Left kidney (tissue), 2 donors: ENCODE results near the gene BNC2. TPM values are rescaled to one million over a fixed set of nuclear protein-coding genes. Genes with fewer than 3 reads are reported as not detected.
"Not testable (repeated sequence)": the region's sequence is repeated elsewhere in the genome, so short reads cannot be mapped to it uniquely, and the experiment has no call there.

Source experiments
- DNase-seq: peaks from one replicate; pipeline ENCODE4 v3.0.0-alpha.2; 2013
- polyA plus RNA-seq: library from polyadenylated mRNA; unstranded; fragments of 120-200 nt; gene quantifications from one replicate; pipeline ENCODE4 v1.2.1, GENCODE V29; 2013; ENCODE audit not compliant: insufficient read length

Gene BNC2
- polyA plus RNA-seq, 1 donor = 10.3 TPM

DNA sequence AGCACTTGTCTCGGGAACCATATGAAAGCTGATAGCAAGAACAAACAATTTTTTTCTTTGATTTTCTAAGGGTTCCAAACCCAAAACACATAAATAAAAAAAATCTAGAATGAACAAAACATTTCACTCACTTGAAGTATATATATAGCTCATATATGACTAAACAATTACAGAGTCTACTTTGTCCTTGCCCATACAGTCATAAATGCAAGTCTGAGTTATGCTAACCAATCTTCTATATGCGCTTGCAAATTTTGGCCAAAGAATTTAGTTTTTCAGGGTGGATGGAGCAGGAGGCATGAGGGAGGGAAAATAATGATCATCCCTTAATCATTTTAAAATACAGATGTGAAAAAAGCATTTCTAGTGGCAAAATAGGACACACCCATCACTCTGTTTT is 370.1 kb downstream of the BNC2 start:
- no peak for DNase-seq

DNA sequence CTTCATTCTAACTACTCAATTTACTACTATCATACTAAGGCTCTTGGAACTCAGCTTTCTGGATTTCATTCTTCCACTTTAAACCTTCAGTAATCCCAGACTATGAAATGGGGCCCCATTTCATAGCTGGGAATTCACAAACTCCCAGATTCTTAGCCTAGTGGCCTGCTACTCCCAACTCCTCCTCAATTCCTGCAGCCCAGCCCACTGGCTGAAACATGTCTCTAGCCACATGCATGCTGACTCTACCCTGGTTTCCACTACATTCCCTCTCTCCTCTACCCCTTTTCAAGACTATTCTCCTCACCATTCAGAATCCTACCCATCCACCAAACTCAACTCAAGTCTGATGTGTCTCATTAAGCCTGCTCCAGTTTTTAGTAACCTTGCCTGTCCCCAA is 370.6 kb downstream of the BNC2 start:
- DNase-seq = no peak

DNA sequence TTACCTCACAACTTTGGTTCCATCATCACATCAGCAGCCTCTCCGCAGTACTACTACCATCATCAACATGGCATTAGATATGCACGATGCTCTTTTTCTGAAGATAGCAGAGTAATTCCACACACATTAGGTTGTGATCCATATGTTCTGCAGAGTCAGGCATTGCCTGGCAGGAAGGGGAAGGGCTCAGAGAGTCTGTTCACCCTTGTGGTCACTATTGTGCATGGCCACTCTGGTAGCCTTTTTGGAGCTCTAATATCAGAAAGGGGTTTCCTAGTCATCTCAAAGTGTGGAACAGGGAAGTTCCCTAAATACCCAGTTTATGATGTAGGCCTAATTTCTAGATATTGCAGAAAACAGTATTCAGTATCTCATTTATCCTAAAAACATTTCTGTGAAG is 373.6 kb downstream of the BNC2 start:
- DNase-seq = no peak

DNA sequence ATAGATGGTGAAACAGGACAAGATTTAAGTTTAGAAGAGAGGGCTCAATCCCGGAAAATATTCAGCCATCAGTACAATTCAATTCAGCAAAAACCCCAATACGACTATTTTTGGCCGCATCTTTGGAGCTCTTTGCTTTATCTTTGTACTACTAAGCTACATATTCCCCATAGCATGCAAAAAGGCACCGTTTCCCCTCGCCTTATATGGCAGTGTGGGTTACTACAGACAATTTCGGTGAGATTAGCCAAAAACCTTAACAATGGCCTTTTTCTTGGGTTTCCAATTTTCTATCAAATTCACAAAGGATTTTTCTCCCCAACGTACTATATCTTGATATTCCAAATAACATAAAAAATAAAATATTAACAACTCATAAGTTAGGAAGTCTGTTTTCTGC is 382.6 kb downstream of the BNC2 start:
- DNase-seq = no peak

DNA sequence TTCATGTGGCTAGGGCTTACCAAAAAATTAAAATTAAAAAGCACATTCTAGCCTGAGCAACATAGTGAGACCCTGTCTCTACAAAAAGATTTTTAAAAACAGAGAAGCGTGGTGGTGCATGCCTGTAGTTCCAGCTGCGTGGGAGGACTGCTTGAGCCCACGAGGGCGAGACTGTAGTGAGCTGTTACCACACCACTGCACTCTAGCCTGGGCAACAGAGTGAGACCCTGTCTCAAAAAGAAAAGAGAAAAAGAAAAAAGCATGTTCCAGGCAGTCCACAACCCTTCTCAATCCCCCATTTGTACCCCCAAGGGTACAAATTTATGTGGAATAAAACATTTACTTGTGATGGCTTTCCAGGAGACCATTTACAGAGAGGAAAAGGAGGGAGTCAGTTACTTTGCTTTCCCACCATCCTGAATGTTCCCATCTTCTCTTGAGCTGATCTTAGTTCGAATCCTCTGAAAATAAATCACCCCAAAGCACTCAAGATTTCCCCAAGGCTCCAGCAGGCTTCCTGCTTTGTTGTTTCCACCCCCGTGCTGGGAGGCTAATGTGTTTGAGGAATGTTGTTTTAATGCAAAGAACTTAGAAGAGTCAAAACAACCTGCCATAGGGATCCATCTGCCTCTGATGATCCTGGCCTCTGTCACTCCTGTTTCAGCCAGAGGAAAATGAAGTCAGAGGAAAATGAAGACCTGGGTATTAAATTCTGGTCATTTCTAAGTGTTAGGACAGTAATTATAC is 384.7 kb downstream of the BNC2 start:
- DNase-seq = no peak

DNA sequence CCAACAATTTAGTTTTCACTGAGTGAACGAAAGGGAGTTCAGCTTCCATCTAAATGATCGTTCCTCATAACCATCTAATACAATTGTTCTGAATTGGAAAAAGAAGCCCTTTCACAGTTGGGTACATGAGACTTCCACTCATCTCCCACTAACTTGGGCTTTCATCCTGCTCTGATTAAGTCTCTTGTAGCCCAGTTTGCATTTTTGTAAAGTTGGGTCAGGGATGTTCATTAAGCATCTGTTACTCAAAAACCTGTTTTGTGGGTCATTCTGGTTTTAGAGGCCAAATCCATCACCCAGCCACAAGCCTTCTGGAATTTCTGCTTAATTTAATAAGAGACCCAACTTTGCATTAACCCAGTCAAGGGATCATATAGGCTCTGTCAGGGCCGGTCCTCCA is 385.3 kb downstream of the BNC2 start:
- no peak for DNase-seq

DNA sequence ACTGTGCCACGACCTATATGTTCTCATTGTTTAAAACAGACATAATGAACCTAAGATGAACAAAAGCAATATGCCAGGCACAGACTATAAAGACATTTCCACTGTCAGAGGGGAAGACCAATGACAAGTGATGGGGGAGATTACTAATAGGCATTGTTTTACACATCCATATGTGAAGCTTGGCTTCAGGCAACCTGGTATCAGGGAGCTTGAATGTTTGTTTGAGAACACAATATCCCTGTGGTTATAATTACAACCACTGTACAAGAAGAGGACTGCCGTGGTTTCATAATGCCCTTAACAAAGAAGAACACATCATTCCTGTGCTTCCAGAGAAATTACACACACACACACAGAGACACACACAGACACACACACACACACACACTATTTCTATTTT is 385.7 kb downstream of the BNC2 start:
- no peak for DNase-seq

DNA sequence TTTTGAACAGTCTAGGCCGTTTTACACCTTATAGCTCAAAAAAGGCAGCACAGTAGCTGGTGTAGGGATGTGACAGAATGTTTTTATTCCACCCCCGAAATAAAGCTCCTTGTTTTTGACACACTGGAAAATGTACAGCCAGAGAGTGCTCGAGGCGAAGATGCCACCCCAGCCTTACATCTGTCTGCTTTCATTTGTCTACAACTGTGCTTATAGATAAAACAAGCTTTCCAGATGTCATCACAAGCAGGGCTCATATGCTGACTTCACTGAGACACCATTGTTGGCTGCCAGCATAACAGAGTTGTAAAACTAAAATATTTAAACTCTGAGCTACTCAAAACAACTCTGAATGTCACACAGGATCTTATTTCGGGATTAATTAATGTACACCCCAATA is 386.3 kb downstream of the BNC2 start:
- DNase-seq = no peak

DNA sequence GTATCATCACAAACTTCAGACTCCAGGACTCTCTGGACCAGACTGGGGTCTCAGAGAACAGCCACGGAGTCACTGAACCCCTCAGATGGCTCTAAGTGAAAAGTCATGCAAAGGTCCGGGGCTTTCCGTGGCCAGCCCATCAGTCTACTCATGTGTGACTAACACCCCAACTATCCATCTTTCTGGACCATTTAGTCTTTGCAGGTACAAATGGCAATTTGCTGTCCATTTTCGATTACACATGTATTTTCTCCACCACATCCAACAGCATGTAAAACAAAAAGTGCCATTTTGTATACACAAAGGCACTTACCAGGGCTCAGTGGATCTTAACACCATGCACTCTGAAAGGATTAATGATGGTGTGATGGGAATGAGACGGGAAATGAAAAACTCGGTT is 387.7 kb downstream of the BNC2 start:
- no peak for DNase-seq

DNA sequence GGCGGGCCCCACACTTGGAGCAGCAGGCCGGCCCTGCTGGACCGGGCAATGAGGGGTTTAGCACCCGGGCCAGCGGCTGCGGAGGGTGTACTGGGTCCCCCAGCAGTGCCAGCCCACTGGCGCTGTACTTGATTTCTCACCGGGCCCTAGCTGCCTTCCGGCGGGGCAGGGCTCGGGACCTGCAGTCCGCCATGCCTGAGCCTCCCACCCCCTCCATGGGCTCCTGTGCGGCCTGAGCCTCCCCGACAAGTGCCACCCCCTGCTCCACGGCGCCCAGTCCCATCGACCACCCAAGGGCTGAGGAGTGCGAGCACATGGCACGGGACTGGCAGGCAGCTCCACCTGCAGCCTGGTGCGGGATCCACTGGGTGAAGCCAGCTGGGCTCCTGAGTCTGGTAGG is 389.9 kb downstream of the BNC2 start:
- DNase-seq = not testable (repeated sequence)

DNA sequence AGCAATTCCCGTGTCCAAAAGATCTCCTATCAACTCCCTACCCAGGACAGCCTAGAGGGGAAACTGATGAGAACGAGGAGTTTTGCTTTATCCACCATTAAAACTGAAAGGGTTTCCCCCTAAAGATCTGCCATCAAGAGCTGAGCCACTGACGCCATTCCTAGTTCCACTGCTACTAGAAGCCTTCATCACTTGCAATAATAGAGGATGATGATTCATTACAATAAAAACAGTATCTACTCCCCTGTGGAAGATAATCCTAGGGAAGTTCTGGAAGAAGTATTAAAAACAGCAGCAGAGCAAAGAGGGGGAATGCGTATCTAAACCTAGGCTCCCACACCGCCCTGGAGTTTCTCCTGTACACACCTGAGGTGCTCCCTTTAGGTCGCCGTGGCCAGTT is 394.5 kb downstream of the BNC2 start:
- DNase-seq = no peak

DNA sequence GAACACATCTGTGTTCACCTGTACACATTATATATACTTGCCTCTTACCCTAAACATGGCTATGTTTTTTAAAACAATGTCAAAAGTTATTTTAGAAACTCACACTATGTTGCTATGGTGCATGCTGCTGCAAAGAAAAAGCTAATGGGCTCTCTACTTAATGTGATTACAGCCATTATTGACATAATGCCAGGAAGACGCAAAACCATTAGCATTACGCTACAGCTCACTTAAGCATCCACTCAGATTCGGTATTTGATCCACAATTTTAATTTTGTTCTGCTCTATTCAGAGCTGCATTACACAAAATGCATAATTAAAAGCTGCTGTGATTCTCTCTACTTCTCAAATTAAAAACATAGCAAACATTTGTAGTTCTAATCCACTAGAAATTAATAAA is 395.2 kb downstream of the BNC2 start:
- DNase-seq = no peak

DNA sequence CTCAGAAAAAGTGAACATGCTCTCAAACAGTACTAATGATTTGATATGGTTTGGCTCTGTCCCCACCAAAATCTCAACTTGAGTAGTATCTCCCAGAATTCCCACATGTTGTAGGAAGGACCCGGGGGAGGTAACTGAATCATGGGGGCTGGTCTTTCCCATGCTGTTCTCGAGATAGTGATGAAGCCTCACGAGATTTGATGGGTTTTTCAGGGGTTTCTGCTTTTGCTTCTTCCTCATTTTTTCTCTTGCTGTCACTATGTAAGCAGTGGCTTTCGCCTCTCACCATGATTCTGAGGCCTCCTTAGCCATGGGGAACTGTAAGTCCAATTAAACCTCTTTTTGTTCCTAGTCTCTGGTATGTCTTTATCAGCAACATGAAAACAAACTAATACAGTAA is 401.3 kb downstream of the BNC2 start:
- DNase-seq = no peak

DNA sequence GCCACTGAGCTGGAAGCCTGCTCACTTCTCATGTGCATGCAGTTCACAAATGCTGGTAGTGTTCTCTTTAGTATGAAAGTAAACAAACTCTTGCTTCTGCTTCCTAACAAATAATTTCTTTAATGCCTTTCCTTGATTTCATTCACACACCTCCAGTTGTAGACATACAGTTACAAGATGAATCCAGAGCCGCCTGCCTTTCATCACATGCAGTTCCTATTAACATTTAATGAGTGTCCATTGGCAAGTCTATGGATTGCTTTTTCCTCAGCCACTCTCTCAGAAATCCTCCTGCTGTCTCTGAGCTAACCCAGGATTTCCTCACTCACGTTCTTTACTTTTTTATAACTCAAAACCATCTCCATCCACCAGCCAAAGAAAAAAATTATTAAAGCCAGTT is 408.6 kb downstream of the BNC2 start:
- DNase-seq = no peak

DNA sequence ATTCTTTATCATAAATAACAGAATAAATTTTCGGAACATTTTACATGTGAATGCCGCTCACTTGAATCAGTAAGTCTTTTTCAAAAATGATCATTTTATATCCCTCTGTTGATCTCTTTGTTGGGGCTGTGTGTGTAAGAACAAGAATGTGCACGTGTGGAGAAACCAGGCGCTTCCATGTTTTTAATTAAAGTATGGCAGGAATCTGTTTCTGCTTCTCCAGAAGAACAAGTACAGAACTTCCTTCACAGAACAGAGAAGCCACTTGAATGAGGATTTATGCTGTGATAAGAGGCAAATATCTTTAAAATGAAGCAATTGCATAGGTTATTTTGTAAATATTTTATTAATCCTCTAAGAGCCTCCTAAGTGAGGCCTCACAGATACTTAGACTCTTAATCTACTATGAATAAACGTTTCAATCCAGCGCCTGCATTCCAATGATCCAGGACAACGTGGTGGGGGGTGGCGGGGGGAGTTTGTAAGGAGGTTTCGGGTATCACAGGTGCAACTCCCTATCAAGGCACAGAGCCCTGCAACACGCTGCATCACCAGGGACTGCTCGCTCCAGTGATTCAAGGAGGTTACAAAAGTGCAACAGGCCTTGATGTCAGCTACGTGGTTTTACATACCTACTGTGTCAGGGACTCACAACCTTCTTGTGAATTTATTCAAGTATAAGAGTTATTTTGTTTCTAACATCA is 409.2 kb downstream of the BNC2 start:
- peak; percentile 71 for DNase-seq

DNA sequence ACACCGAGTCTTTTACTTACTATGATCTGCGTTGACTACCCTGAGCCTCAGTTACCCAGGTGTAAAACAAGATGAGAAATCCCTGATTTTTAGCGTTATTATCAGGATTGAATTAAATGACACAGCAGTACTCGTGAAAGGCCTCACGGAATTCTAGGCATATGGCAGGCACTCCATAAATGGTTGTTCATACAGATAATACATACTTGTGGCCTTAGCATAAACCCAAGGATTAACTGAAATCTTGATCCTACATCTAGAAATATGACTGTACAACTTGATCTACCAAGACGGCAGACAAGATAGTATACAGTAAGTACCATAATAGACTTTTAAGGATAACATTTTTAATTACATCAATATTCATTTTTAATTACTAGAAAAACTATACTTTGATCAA is 409.8 kb downstream of the BNC2 start:
- DNase-seq = no peak

DNA sequence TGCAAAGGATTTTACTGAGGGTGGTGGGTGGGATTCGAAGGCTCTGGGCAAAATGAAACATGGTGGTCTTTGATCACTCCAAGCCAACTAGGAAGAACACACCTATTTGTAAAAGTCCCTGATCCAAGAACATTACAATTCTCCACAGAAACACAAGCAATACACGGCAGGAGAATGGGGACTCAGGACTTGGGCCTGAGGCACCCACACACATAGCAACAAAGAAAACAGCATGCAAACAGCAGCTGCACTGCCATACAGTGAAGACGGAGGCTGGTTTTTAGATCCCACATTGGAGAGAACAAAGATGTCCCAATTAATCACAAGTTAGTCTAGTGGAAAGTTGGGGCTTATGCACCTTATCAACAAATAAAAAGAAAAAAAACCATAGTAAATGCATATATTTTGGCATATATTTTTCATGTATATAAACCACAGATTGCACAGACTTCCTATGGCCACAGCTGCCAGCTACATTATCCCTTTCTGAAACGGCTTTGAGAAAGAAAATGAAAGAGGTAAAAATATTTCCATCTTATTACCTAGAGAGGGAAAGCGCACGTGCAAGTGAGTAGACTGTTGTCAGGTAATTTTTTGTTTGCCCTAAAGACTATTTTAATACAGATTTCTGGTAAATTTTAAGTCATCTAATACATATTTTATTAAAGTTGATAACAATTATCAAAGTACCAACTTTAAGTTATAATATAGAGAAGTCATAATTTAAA is 410.9 kb downstream of the BNC2 start:
- DNase-seq = no peak

DNA sequence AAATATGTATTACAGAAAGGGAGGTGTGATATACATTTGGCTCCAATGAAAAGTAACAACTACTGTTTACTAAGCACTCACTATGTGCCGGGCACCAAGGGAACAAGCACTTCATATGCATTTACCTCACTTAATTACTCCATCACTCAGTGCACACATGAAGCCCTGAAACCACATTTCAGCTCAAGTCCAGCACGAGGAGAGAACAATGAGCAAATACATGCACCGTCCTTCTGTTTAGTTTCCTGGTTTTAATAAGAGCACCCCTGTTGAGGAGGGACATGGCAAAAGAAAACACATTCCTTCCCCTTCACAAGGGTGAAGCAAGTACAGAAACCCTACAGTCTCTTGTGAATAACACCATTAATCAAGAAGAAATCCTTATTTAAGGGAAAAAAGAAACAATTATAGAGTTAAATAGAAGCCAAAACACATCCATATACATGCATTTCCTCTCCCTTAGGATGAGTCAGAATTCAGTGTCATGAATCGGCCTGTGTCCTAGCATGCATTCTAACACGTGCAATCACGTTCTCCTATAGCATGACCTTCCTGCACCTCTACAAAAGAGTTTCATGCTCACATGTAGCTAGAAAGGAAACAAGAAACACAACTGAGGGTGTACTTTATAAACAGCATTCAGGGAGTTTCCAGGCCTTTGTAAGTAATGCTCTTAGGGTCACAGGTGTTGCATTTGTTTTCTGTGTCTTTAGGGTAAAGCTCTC is 411.6 kb downstream of the BNC2 start:
- no peak for DNase-seq

DNA sequence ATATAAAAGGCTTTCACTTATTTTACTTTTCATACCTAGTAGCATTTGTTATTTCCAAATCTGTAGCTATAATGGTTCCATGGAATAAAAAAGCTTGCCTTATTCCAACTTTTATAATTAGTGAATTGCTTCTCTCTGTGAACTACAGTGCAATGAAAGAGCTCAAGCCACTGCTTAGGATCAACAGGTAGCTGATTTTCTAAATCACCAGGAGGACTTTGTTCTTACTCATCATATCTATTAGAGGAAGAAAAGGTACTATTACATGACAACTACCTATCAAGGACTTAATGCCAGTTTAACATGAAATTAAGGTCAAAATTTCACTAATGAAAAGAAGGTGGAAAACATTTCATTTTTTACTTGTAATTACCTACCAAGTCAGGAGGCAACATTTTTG is 414.6 kb downstream of the BNC2 start:
- no peak for DNase-seq

DNA sequence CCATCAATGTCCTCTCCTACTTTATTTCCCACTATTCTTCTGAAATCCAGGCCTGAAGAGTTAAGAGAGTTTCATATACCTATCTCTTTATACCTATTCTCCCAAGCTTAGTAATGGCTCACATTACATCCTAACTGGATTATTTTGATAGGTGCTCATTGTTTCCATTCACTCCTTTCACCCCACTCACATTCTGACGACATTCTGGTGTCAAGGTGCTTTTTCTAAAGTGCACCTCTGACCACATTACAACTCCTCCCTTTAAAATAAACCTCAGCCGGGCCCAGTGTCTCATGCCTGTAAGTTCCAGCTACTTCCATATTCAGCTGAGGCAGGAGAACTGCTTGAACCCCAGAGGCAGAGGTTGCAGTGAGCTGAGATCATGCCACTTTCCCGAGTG is 417.1 kb downstream of the BNC2 start:
- DNase-seq = no peak

DNA sequence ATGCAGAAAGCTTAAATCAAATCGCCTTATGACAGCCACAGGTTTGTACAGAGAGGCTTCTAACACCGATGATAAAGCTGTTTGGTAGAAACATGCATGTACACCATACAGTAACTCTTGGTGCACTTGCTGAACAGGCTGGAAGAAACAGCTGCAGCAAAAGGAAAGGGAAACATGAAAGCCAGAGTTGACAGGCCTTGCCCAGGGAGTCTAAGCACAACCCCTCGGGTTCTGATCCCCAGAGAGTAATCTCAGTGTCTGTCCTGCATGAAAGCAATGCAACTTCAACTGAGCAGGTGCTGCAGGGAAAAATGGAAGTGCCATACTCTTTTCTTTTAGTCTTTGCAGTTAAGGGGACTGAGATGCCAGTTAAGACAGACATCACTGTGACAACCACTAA is 419.9 kb downstream of the BNC2 start:
- DNase-seq = no peak

DNA sequence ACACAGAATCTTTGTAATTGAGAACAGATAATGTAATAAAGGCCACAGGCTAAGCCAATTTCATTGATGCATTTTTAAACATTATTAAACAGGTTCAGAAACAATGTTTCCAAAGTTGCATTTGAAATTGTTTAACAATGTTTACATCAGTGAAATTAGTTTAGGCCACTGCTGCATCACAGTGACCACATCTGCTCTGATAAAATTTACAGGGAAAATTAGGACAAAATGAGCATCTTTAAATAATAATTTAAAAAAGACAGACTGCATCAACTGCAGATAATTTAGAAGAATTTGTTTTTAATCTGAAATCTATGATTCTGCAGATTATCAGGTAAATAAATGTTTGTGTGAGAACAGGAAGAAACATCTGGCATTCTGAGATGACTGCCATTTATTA is 420.4 kb downstream of the BNC2 start:
- no peak for DNase-seq
